SU-DHL-6 (cell line): ENCODE data around the gene CNOT8.

Source experiments
- CTCF ChIP-seq: fragments of 200-600 bp; sonication (generic); IDR thresholded peaks from one replicate; pipeline ENCODE4 v1.5.1; 2017; ENCODE audit warnings: antibody characterized with exemption, mild to moderate bottlenecking, low read length, moderate library complexity; ENCODE audit not compliant: insufficient read depth, poor library complexity, severe bottlenecking
- EZH2phosphoT487 ChIP-seq: fragments of 200-600 bp; sonication (generic), shearing (Covaris generic); conservative IDR thresholded peaks from 2 replicates; pipeline ENCODE4 v1.6.1; 2018; ENCODE audit warnings: mild to moderate bottlenecking, antibody characterized with exemption, low read length, moderate library complexity, mixed read lengths

DNA sequence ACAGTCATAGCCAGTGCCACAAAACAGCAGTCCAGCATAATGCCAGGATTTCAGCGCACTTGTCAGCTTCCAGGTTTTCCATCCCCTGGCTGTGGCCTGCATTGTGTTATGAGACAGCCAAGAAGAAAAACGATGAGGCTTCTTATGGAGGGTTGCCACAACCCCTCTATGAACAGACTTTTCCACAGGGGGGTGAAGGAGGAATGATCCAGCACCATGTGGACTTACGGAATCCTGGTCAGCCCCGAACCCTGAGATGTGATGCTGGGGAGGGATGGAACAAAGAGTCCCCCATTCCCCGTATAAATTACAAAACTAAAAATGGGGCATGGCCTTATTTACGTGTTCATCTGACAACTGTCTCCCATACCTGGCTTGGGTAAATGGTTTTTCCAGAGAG lies 40.6 kb upstream of the CNOT8 start:
- no peak for TF ChIP-seq CTCF
- no peak for TF ChIP-seq EZH2phosphoT487
